Tibial nerve (tissue), 4 donors: Measurements from ENCODE around the gene CLEC2D. TPM values are rescaled to one million over a fixed set of nuclear protein-coding genes. Genes with fewer than 3 reads are reported as not detected.
A peak's percentile ranks its signal among the peaks of the same experiment; 100 is the strongest.
"Not testable (repeated sequence)": the region's sequence is repeated elsewhere in the genome, so short reads cannot be mapped to it uniquely, and the experiment has no call there.

Experiments
- DNase-seq, 2 donors: peaks; one replicate each; pipeline ENCODE4 v3.0.0-alpha.2; 2019; ENCODE audit warnings: low spot score in 2 of 2
- H3K27ac ChIP-seq, 4 donors: fragments of 200-600 bp; sonication (generic) in 3 of 4; one replicate each; pipeline ENCODE4 v1.5.1; 2017 to 2019; ENCODE audit warnings: mild to moderate bottlenecking in 1 of 4
- H3K27me3 ChIP-seq, 2 donors: fragments of 200-600 bp; sonication (generic) in 1 of 2; one replicate each; pipeline versions ENCODE4 v1.5.1 to v1.6.0; 2017 to 2019
- H3K36me3 ChIP-seq, 3 donors: fragments of 200-600 bp; sonication (generic); one replicate each; pipeline ENCODE4 v1.5.1; 2018 to 2019
- H3K4me1 ChIP-seq, 4 donors: fragments of 200-600 bp; sonication (generic) in 3 of 4; one replicate each; pipeline ENCODE4 v1.5.1; 2017 to 2019
- H3K4me3 ChIP-seq, 4 donors: fragments of 200-600 bp; sonication (generic) in 3 of 4; one replicate each; pipeline ENCODE4 v1.5.1; 2017 to 2019; ENCODE audit warnings: mild to moderate bottlenecking in 1 of 4, moderate library complexity in 1 of 4
- H3K9me3 ChIP-seq, 4 donors: fragments of 200-600 bp; sonication (generic) in 3 of 4; one replicate each; pipeline ENCODE4 v1.5.1; 2017 to 2019
- CTCF ChIP-seq, 5 experiments: fragments of 200-600 bp in 3 of 5; fragments of 450-650 bp in 2 of 5; sonication (generic) in 3 of 5; IDR thresholded peaks; one replicate each; pipeline ENCODE4 v1.5.1; 2016 to 2019; ENCODE audit warnings: antibody characterized with exemption in 5 of 5, mild to moderate bottlenecking in 3 of 5, moderate library complexity in 2 of 5
- EP300 ChIP-seq, 2 donors: sonication (generic); formaldehyde crosslinking; IDR thresholded peaks; one replicate each; pipeline ENCODE4 v1.6.1; 2017; ENCODE audit warnings: antibody characterized with exemption in 2 of 2, mild to moderate bottlenecking in 1 of 2
- POLR2A ChIP-seq, 2 donors: fragments of 450-650 bp; IDR thresholded peaks; one replicate each; pipeline ENCODE4 v1.6.1; 2017; ENCODE audit warnings: antibody characterized with exemption in 2 of 2, mild to moderate bottlenecking in 2 of 2, moderate library complexity in 2 of 2
- WGBS, 2 donors: methylation state at CpG; one replicate each; pipeline ENCODE4 v1.1.5; 2018; 5-methylcytosine and 5-hydroxymethylcytosine counted together
- total RNA-seq, 4 donors: library from RNA; depleted of rRNA; stranded (reverse); fragments of >200 nt; gene quantifications; one replicate each; pipeline ENCODE4 v1.1.0, GENCODE V29; 2016

Gene CLEC2D
- total RNA-seq, 4 donors from 2014 or later: 9.6 to 19.0 (median 13.2) TPM

GRCh38 chr12:9640024-9640423, 29.5 kb upstream of the CLEC2D start:
- no peak overlapping the region for H3K4me3 ChIP-seq
- no peaks in the 10 kb centered on the region for H3K9me3 ChIP-seq
- TF ChIP-seq POLR2A (IDR thresholded peaks at IDR 0.05) (no peak), EP300 (IDR thresholded peaks at IDR 0.05) (no peak), CTCF (IDR thresholded peaks at IDR 0.05) (no peak)
- H3K36me3 ChIP-seq: no peaks in the 10 kb centered on the region
- H3K4me1 ChIP-seq: peaks cover 0 to 7% (median 1%) of the 10 kb centered on the region in 4 donors
- no peak for DNase-seq
- WGBS, 2 donors: 90 to 95% methylated on average over 2 of the region's 2 CpGs
- no peak overlapping the region for H3K27ac ChIP-seq
- H3K27me3 ChIP-seq: no peaks in the 10 kb centered on the region

- no peak overlapping the region for H3K4me3 ChIP-seq
- 86 to 89% methylated on average over 15 of the region's 15 CpGs for WGBS, 2 donors
- DNase-seq: no peak
- H3K27me3 ChIP-seq: no peaks in the 10 kb centered on the region
- no peak for TF ChIP-seq POLR2A (IDR thresholded peaks at IDR 0.05)
- no peak for TF ChIP-seq CTCF (IDR thresholded peaks at IDR 0.05)
- TF ChIP-seq EP300 (IDR thresholded peaks at IDR 0.05): no peak
- H3K27ac ChIP-seq: no peak overlapping the region
- H3K9me3 ChIP-seq: no peaks in the 10 kb centered on the region
- peaks cover 0 to 6% (median 2%) of the 10 kb centered on the region in 4 donors for H3K4me1 ChIP-seq
- H3K36me3 ChIP-seq: no peaks in the 10 kb centered on the region
Observed at GRCh38 chr12:9642606-9643265, 26.8 kb upstream of the CLEC2D start.

- Histone ChIP-seq H3K4me3 (no peak overlapping the region), H3K27me3 (no peaks in the 10 kb centered on the region), H3K4me1 (peaks cover 0 to 6% (median 2%) of the 10 kb centered on the region in 4 donors), H3K9me3 (no peaks in the 10 kb centered on the region), H3K36me3 (no peaks in the 10 kb centered on the region), H3K27ac (no peak overlapping the region)
- DNase-seq: no peak
- no peak for TF ChIP-seq CTCF (IDR thresholded peaks at IDR 0.05)
Observed at GRCh38 chr12:9643266-9643660, 26.2 kb upstream of the CLEC2D start.

- 94 to 95% methylated on average over 1 of the region's 1 CpG for WGBS, 2 donors
- H3K27me3 ChIP-seq: not testable (repeated sequence)
Observed at GRCh38 chr12:9644985-9645551, 24.4 kb upstream of the CLEC2D start.

GRCh38 chr12:9646794-9647781, 22.4 kb upstream of the CLEC2D start:
- Histone ChIP-seq H3K9me3 (no peaks in the 10 kb centered on the region), H3K27me3 (no peaks in the 10 kb centered on the region), H3K4me1 (peaks cover 0 to 34% (median 19%) of the 10 kb centered on the region in 4 donors), H3K27ac (peak overlapping the region; percentile 83 to 95 (median 90)), H3K36me3 (no peaks in the 10 kb centered on the region), H3K4me3 (peak overlapping the region; percentile 51 to 87 (median 58))
- WGBS, 2 donors: 40% methylated on average over 13 of the region's 13 CpGs
- TF ChIP-seq CTCF (IDR thresholded peaks at IDR 0.05): no peak
- no peak for TF ChIP-seq POLR2A (IDR thresholded peaks at IDR 0.05)
- no peak for TF ChIP-seq EP300 (IDR thresholded peaks at IDR 0.05)
- DNase-seq: no peak

More at GRCh38 chr12:9644985-9645551, 24.4 kb upstream of the CLEC2D start:
- H3K9me3 ChIP-seq, DNase-seq, H3K27ac ChIP-seq, H3K36me3 ChIP-seq, H3K4me3 ChIP-seq: not testable (repeated sequence)
- peaks cover 0 to 16% (median 6%) of the 10 kb centered on the region in 4 donors for H3K4me1 ChIP-seq
